Activated B cell treated with CpG ODN at 0.5 μM for 24 hours (primary cell): ENCODE data around the gene LHX4. TPM values are rescaled to one million over a fixed set of nuclear protein-coding genes. Genes with fewer than 3 reads are reported as not detected.

ENCODE experiments used
- ATAC-seq: fragments of 200-7000 bp; cut with Tn5 transposase; one replicate; pipeline ENCODE4 v1.10.0; 2021; ENCODE audit warnings: low read depth, mild to moderate bottlenecking, moderate library complexity
- CTCF ChIA-PET: fragments of 350-600 bp; sonication (Branson Sonifier 250); formaldehyde crosslinking; loops from one replicate; lab custom pipeline; 2021; ENCODE audit warnings: antibody characterized with exemption; lab: Charles Lee
- POLR2A ChIA-PET: fragments of 350-600 bp; sonication (Branson Sonifier 250); formaldehyde crosslinking; loops from one replicate; lab custom pipeline; 2021; ENCODE audit warnings: antibody characterized with exemption; lab: Charles Lee
- DNase-seq: peaks from one replicate; pipeline ENCODE4 v3.0.0; 2022
- H3K27ac Mint-ChIP-seq: one replicate; pipeline ENCODE4 v1.8.0; 2020; ENCODE audit warnings: mixed read lengths
- H3K27me3 Mint-ChIP-seq: one replicate; pipeline ENCODE4 v1.8.0; 2021; ENCODE audit warnings: mixed read lengths
- H3K36me3 Mint-ChIP-seq: one replicate; pipeline ENCODE4 v1.8.0; 2021; ENCODE audit warnings: low read depth, mixed read lengths
- H3K4me1 Mint-ChIP-seq: one replicate; pipeline ENCODE4 v1.8.0; 2021; ENCODE audit warnings: mixed read lengths
- H3K4me3 Mint-ChIP-seq: one replicate; pipeline ENCODE4 v1.8.0; 2020; ENCODE audit warnings: mild to moderate bottlenecking, mixed read lengths
- H3K9me3 Mint-ChIP-seq: one replicate; pipeline ENCODE4 v1.8.0; 2020; ENCODE audit warnings: mixed read lengths
- CTCF ChIP-seq: fragments of 200-600 bp; IDR thresholded peaks from one replicate; pipeline ENCODE4 v1.8.0; 2022; ENCODE audit warnings: antibody characterized with exemption, mild to moderate bottlenecking
- intact Hi-C: fragments of 100-400 bp; cut with micrococcal nuclease; formaldehyde crosslinking; loops from one replicate; pipeline ENCODE4 v1.15.1; 2024
- total RNA-seq: library from RNA; stranded (reverse); gene quantifications from 2 replicates; pipeline ENCODE4 v1.2.3, GENCODE V29; 2022

The LHX4 gene
- total RNA-seq, 1 donor from 2014 or later, result not detected

- H3K36me3 Mint-ChIP-seq, result peaks cover 53% of the 10 kb centered on the region
- TF ChIP-seq CTCF, result no peak
- no peak overlapping the region for H3K4me3 Mint-ChIP-seq
- no peaks in the 10 kb centered on the region for H3K27me3 Mint-ChIP-seq
- CTCF ChIA-PET, result interaction anchor here (1.2 kb wide), 1 partner anchor 109 kb away, joined by 3 read pairs; no protein-coding TSS in a partner anchor
- H3K9me3 Mint-ChIP-seq, result peaks cover 8% of the 10 kb centered on the region
- H3K4me1 Mint-ChIP-seq, result no peaks in the 10 kb centered on the region
- POLR2A ChIA-PET, result no interaction called here
- ATAC-seq (no peak), DNase-seq (no peak)
- H3K27ac Mint-ChIP-seq, result no peak overlapping the region
- intact Hi-C loops, result no loop called here
These were observed 79.3 kb downstream of the LHX4 start for GRCh38 chr1:180309338-180309737.

- no peak for TF ChIP-seq CTCF
- H3K27ac Mint-ChIP-seq, result no peak overlapping the region
- no peak for DNase-seq
- H3K4me1 Mint-ChIP-seq, result no peaks in the 10 kb centered on the region
- intact Hi-C loops, result no loop called here
- CTCF ChIA-PET, result interaction anchor here (1.2 kb wide), 1 partner anchor 108 kb away, joined by 3 read pairs; no protein-coding TSS in a partner anchor
- peaks cover 8% of the 10 kb centered on the region for H3K9me3 Mint-ChIP-seq
- POLR2A ChIA-PET, result no interaction called here
- H3K4me3 Mint-ChIP-seq, result no peak overlapping the region
- no peak for ATAC-seq
- peaks cover 54% of the 10 kb centered on the region for H3K36me3 Mint-ChIP-seq
- H3K27me3 Mint-ChIP-seq, result no peaks in the 10 kb centered on the region
These were observed 80.0 kb downstream of the LHX4 start for GRCh38 chr1:180310095-180310494.

GRCh38 chr1:180311011-180311730 is 81.1 kb downstream of the LHX4 start:
- ChIA-PET CTCF (no interaction called here), POLR2A (no interaction called here)
- Mint-ChIP-seq H3K9me3 (peaks cover 8% of the 10 kb centered on the region), H3K27ac (no peak overlapping the region), H3K4me3 (no peak overlapping the region), H3K4me1 (no peaks in the 10 kb centered on the region), H3K27me3 (no peaks in the 10 kb centered on the region), H3K36me3 (peaks cover 52% of the 10 kb centered on the region)
- ATAC-seq (no peak), DNase-seq (no peak)
- TF ChIP-seq CTCF, result no peak
- intact Hi-C loops, result no loop called here

- CTCF ChIA-PET, result no interaction called here
- DNase-seq (no peak), ATAC-seq (no peak)
- Mint-ChIP-seq H3K4me1 (no peaks in the 10 kb centered on the region), H3K27ac (no peak overlapping the region), H3K9me3 (no peaks in the 10 kb centered on the region), H3K27me3 (no peaks in the 10 kb centered on the region), H3K36me3 (peaks cover 40% of the 10 kb centered on the region), H3K4me3 (no peak overlapping the region)
- intact Hi-C loops, result no loop called here
- POLR2A ChIA-PET, result no interaction called here
- TF ChIP-seq CTCF, result no peak
These were observed 82.9 kb downstream of the LHX4 start for GRCh38 chr1:180312926-180313325.

- H3K9me3 Mint-ChIP-seq, result peaks cover 17% of the 10 kb centered on the region
- CTCF ChIA-PET, result no interaction called here
- POLR2A ChIA-PET, result no interaction called here
- TF ChIP-seq CTCF, result no peak
- intact Hi-C loops, result no loop called here
- ATAC-seq, result no peak
- no peak overlapping the region for H3K27ac Mint-ChIP-seq
- H3K4me1 Mint-ChIP-seq, result no peaks in the 10 kb centered on the region
- H3K4me3 Mint-ChIP-seq, result no peak overlapping the region
- no peaks in the 10 kb centered on the region for H3K27me3 Mint-ChIP-seq
- peaks cover 6% of the 10 kb centered on the region for H3K36me3 Mint-ChIP-seq
- DNase-seq, result no peak
These were observed 97.0 kb downstream of the LHX4 start for GRCh38 chr1:180327089-180327488.

Other genes with a start within 250 kb of the LHX4 start
- 11.9 and 12.9 TPM in 2 replicates for gene QSOX1, start 75.4 kb upstream of the LHX4 start, total RNA-seq